ENCODE measurements around the gene C14orf132.

C14orf132 gene

GRCh38 chr14:96119947-96120346 is 80.8 kb downstream of the C14orf132 start:
- no peak for DNase-seq (ENCODE audit: low spot score)

GRCh38 chr14:96120392-96120791 is 81.2 kb downstream of the C14orf132 start:
- DNase-seq (ENCODE audit: low spot score): no peak

DNA sequence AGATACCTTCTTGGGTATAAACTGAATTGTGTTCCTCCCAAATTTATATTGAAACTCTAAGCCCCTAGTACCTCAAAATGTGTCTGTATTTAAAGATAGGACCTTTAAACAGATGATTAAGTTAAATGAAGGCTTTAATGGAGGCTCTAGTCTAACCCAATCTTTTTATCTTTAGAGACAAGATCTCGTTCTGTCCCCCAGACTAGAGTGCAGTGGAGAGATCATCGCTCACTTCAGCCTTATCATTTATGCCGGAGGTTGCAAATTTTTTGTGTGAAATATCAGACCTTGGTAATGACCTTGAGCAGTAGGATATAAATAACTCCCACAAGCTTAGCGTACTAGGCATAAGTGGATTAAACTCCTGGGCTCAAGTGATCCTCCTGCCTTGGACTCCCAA is 81.8 kb downstream of the C14orf132 start:
- DNase-seq (ENCODE audit: low spot score): no peak

DNA sequence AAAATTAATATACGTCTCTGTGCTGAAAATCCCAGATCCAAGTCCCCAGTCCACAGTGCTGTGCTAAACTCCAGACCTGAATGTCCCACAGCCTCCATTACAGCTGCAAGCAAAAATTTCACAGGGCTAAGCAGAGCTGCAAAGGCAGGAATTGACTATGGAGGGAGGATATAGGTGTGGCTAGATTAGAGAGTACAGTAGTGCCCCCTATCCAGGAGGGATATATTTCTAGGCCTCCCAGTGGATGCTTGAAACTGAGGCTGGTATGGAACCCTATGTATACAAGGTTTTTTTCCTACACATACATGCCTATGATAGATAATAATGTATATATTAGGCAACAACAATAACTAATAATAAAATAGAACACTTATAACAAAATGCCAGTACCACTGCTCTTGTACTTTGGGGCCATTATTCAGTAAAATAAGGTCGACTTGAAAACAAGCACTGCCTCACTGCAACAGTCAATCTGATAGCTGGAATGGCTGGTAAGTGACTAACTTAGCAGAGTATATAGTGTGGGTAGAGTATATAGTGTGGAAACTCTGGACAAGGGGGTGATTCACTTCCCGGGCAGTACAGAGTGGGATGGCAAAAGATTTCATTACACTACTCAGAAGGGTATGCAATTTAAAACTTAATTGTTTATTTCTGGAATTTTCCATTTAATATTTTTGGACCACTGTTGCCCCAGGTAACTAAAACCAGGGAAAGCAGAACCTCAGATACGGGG is 82.7 kb downstream of the C14orf132 start:
- no peak for DNase-seq (ENCODE audit: low spot score)

DNA sequence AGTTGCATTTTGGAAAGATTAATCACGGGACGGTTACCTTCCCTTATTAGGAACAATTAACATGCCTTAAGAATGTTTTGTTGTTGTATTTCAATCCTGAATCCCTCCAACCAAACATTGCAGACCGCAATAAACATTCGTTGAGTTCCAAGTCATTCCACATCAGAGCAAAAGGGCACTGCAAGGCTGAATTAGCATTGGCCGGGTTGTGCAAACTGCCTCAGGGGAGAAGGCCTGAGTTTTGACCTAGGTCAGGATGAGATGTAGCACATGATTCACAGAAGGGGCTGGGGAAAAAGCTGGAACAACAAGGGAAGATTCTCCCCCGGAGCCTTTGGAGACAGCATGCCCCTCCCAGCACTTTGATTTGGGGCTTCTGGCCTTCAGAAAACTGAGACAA is 83.3 kb downstream of the C14orf132 start:
- DNase-seq (ENCODE audit: low spot score): no peak

GRCh38 chr14:96125536-96125935 is 86.4 kb downstream of the C14orf132 start:
- DNase-seq (ENCODE audit: low spot score): no peak

GRCh38 chr14:96126339-96126782 is 87.2 kb downstream of the C14orf132 start:
- DNase-seq (ENCODE audit: low spot score): peak; percentile 66

GRCh38 chr14:96126783-96127271 is 87.7 kb downstream of the C14orf132 start:
- DNase-seq (ENCODE audit: low spot score): no peak

- no peak for DNase-seq (ENCODE audit: low spot score)
These were observed 90.1 kb downstream of the C14orf132 start for GRCh38 chr14:96129128-96129736.

DNA sequence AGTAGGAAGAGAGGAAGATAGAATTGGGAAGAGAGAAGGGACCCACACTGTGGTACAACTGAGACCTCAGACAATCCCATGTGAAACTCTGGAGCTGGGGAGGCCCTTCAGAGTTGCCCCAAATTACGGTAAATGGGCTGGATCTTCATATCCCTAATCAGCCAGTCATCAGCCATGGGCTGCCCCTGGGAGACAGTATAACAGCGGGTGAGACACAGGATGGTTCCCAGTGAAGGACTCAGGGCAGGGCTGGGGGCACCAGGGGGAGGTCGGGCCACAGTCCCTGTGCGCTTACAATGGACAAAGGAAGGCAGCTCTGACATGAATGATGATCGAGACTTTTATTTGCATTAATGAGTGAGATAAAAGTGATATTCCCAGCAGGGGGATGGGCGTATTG is 91.2 kb downstream of the C14orf132 start:
- DNase-seq (ENCODE audit: low spot score): no peak

- DNase-seq (ENCODE audit: low spot score): no peak
These were observed 91.7 kb downstream of the C14orf132 start for GRCh38 chr14:96130854-96131253.

- DNase-seq (ENCODE audit: low spot score): no peak
These were observed 92.7 kb downstream of the C14orf132 start for GRCh38 chr14:96131836-96132235.

GRCh38 chr14:96134508-96134907 is 95.3 kb downstream of the C14orf132 start:
- DNase-seq (ENCODE audit: low spot score): no peak

- DNase-seq (ENCODE audit: low spot score): no peak
These were observed 96.1 kb downstream of the C14orf132 start for GRCh38 chr14:96135285-96135684.

DNA sequence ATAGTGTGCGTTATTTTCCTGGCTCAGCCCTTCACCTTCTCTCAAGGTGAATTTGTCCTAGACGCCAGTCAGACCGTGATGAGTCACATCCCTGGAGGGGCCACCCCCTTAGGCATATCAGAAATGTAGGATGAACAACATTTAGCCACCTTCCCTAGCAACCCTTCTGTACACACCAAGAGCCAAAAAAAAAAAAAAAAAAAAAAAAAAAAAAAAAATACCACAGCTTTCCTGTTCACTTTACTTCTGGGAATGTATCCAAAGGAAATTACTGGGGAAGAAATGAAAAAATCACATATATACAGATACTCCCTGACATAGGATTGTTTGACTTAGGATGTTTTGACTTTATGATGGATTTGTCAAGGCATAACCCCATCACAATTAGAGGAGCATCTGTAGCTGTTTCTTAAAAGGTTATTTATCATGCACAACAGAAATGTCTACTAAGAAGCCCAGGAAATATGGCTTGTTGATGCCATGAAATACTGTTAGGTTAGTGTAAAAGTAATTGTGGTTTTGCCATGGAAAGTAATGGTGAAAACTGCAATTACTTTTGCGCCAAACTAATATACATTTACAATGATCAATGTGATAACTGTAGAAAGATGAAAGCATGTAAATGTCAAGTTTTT is 97.3 kb downstream of the C14orf132 start:
- no peak for DNase-seq (ENCODE audit: low spot score)

DNA sequence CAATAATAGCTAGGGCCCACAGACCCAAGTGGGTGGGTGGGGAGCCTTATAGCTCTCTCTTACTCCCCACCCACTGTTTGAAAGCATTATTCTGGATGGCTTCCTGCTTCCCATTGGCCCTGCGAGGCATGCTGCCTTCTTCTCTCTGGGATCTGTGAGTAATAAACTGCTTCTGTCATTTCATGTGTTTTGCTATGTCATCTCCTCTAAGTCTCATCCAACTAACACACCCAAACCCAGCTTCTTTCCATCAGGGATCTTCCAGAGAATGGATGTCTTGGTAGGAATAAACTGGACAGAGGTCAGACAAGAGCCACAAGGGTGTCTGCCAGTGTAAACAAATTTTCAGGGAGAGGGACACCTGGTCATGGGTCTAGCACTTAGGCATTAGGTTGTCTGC is 99.1 kb downstream of the C14orf132 start:
- DNase-seq (ENCODE audit: low spot score): no peak

GRCh38 chr14:96139169-96139568 is 100.0 kb downstream of the C14orf132 start:
- no peak for DNase-seq (ENCODE audit: low spot score)

GRCh38 chr14:96139879-96140278 is 100.7 kb downstream of the C14orf132 start:
- DNase-seq (ENCODE audit: low spot score): no peak

- DNase-seq (ENCODE audit: low spot score): no peak
These were observed 101.8 kb downstream of the C14orf132 start for GRCh38 chr14:96140952-96141351.

Data from CD4-positive, alpha-beta T cell treated with Interleukin-6 at 100 ng/mL for 8 hours (primary cell).